Sciatic nerve (tissue), 2 donors: ENCODE results near the gene TRPM7. TPM values are rescaled to one million over a fixed set of nuclear protein-coding genes. Genes with fewer than 3 reads are reported as not detected.
"Not testable (repeated sequence)": the region's sequence is repeated elsewhere in the genome, so short reads cannot be mapped to it uniquely, and the experiment has no call there.

Experiments
- ATAC-seq: fragments of 200-7000 bp; cut with Tn5 transposase; one replicate; pipeline ENCODE4 v1.9.1; 2020; ENCODE audit warnings: mild to moderate bottlenecking, moderate library complexity
- DNase-seq: peaks from one replicate; pipeline ENCODE4 v3.0.0-alpha.2; 2020; ENCODE audit warnings: low spot score
- intact Hi-C: fragments of 100-400 bp; cut with DNase I; formaldehyde crosslinking; loops from one replicate; pipeline ENCODE4 v1.14.2; 2022
- total RNA-seq: library from RNA; stranded (reverse); fragmentation: NEBNext Ultra II Directional; extraction: Animal tissue kit (Norgen Biotek cat#: 25700); gene quantifications from one replicate; pipeline ENCODE4 v1.2.1, GENCODE V29; 2021
- donor health status: DM: no; HTN: no; CAD: no.
- donor health status: DM: no; HTN: no; CAD: no.

Gene TRPM7
- total RNA-seq, 1 donor from 2014 or later, result 57.8 TPM

DNA sequence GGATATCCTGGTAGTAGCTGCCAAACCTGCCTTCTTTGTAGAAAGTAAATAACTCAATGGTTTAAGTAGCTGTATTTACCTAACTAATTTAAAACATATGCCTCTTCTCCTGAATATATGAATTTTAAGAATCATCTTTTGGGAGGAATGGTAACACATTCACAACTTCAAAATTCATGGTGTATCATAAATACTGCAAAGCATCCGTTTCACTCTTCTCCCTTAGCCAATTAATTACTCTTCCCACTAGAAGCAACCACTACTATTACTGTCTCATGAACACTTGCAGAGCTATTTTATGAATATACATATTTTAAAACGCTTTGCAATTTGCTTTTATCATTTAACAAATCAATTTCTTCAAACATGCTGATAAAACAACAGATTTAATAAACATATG is 81.1 kb downstream of the TRPM7 start:
- ATAC-seq, result no peak
- no peak for DNase-seq
- intact Hi-C loops, result no loop called here

GRCh38 chr15:50602028-50602427 is 84.6 kb downstream of the TRPM7 start:
- intact Hi-C loops, ATAC-seq, DNase-seq: not testable (repeated sequence)

DNA sequence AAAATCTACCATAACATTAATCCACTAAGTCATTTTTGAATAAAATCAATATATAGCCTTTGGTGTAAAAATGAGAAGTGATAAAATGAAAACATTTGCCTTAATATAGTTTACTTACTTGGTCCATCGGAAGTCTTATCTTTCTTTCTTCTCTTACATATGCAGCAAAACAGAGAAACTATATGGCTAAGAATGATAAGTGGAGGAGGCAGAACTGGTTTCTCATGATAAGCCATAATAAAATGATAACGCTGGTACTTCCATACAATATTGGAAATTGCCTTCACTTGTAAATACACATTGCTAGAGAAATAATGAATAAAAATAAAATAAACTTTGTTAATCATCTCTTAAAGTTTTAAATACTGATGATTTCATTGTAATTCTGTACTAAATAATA is 92.3 kb downstream of the TRPM7 start:
- intact Hi-C loops, result no loop called here
- no peak for ATAC-seq
- no peak for DNase-seq

DNA sequence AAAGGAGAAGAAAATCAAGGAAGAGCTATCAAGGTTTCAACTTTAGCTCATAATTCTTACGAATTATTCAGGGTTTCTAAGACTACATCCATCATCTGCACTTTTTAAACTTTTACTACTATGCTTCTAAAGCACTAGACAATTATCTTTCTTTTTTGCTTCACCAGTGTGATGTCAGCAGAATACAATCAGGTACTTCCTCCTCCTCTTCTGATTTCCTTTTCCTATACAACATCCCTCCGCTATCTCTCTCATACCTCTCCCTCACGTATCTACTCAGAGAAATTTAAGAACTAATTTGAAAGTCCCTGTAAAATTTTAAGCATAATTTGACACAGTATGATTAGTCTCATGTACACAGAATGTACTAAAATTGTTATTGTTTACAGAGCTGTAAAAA is 92.8 kb downstream of the TRPM7 start:
- DNase-seq (no peak), ATAC-seq (no peak)
- intact Hi-C loops, result no loop called here

- intact Hi-C loops, result no loop called here
- no peak for DNase-seq
- ATAC-seq, result no peak
Measured at GRCh38 chr15:50590288-50590687, 96.3 kb downstream of the TRPM7 start.

DNA sequence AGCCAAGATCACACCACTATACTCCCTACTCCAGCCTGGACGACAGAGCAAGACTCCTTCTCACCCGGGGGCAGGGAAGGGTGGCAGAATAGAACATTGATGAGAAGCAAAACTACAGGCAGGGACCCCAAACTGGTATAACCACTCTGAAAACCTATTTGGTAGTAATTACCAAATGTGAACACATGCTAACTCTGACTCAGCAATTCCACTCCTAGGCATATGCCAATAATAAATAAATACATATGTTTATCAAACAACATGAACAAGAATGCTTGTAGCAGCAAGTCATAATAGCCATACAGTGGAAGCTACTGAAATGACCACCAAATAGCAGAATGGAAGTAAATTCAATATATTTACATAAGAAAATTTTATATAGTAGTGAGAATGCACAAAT is 109.1 kb downstream of the TRPM7 start:
- DNase-seq, result no peak
- intact Hi-C loops, result no loop called here
- no peak for ATAC-seq

DNA sequence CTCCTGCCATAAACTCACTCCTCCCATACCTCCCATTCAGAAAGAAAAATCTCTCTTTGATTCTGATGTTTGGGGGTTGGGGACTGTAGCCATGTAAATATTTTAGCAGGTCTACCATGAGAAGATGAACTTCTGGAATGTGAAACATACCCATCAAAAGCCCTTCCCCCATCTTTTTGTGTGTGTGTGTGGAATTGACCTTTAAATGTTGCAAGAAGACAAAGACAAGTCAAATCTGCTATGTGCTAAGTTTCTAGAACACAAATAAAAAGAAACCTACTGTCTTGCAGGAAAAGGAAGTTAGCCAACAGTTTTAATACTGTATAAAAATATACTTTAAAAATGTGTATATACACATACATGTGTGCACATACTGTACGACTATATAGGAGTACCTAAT is 110.4 kb downstream of the TRPM7 start:
- no peak for ATAC-seq
- DNase-seq, result no peak
- intact Hi-C loops, result no loop called here

DNA sequence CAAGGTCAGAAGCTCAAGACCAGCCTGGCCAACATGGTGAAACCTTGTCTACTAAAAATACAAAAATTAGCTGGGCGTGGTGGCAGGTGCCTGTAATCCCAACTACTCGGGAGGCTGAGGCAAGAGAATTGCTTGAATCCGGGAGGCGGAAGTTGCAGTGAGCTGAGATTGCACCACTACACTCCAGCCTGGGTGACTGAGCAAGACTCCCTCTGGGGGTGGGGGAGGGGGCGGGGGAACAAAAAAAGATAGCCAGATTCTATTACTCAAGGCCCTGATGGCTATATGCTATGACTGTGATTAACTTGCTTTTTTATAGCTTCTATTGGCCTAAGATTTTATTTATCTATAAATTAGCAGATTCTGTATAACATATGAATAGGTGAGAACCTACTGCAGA is 112.8 kb downstream of the TRPM7 start:
- ATAC-seq, DNase-seq, intact Hi-C loops: not testable (repeated sequence)

- DNase-seq (no peak), ATAC-seq (no peak)
- intact Hi-C loops, result no loop called here
Measured at GRCh38 chr15:50563756-50564155, 122.8 kb downstream of the TRPM7 start.

DNA sequence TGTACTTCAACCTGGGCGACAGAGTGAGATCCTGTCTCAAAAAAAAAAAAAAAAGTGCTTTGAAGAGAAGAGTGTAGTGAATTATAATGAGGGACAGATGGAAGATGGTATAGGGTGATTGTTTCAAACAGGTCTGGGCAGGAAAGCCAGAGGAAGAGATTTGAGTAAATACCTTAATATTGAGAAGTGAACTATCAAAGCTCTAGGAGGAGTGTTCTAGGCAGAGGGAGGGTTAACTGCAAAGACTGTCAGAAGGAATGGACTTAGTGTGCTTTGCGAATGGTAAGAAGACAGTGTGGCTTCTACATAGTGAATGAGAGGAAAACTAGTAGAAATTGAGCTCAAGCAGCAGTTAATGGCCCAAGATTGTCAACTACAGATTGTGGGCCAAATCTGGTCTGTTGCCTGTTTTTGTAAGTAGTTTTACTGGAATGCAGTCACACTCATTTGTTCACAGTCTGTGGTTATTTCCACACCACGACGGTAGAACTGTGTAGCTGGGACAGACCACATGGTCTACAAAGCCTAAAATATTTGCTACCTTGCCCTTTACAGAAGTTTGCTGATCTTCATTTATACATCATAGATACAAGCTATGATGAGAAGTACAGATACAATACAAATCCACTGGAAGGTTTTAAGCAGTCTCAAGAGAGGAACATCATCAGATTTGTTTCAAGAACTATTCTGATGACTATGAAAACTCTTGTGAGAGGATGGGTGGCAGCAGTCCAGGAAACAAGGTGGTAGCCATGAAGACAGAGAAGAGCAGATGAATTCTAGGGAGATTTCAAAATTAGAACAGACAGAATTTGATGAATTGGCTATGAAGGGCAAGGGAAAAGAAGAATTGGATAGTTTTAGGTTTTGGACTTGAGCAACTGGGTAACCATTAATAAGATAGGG is 123.6 kb downstream of the TRPM7 start:
- DNase-seq (no peak), ATAC-seq (no peak)
- intact Hi-C loops, result no loop called here

DNA sequence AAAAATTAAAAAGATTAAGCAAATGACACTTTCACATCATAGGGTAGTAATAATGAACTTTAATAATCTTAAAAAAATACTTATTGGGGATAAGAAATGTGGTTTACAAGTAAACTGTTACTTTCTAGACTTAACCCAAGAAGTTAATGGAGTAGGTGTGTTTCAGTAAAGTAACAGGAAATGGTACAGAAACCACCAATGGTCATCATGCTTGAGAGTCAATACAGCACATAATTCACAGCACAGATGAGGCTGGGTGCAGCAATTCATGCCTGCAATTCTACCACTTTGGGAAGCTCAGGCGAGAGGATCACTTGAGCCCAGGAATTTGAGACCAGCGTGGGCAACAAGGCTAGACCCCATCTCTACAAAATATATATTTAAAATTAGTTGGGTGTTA is 128.6 kb downstream of the TRPM7 start:
- intact Hi-C loops, result no loop called here
- DNase-seq (no peak), ATAC-seq (no peak)

DNA sequence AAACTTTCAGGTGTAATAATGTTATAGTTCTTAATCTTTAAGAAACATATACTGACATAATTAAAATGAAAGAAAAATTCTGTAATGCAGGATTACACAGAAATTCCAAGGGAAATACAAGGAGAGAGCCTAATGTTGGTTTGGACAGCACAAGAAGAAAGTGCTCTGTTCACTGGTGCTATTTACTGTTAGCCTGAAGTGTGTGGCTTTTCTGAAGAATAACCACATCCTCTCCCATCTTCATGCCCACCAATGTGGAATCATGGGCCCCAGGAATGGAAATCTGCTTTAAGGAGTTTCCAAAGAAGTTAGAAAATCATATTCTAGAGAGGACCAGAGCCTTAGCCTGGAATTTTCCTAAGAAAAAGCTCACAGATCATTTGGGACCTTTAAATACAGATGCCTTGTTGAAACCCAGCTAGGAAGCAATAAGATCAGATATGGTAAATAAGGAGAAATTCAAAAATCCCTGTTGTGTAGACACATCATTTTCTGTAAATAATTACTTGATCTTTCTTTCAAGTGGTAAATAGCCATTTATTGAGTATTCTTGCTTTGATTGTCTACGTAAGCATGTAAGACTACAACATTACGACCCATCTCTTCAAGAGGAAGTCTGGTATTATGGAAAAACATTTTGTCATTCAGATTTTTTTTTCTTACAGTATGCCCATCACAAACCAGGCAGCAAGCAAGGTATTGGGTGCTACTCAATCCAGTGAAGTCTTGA is 129.8 kb downstream of the TRPM7 start:
- intact Hi-C loops, result no loop called here
- no peak for ATAC-seq
- no peak for DNase-seq

DNA sequence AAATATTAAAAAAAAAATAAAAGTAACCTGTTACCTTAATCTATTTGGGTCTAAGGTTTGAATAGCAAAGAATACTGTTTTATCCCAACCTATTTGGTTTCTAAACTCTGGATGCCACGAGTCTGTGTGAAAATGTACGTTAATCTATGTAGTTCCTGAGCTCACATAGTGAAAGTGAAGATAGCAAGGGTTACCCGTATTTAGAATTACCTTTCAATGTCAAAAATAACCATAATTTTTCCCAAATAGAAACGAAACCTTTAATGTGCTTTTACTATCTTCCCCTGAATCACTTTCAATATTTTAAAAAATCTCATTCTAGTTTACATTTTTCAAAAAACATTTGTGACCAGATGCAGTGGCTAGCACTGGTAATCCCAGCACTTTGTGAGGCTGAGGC is 134.4 kb downstream of the TRPM7 start:
- ATAC-seq (no peak), DNase-seq (no peak)
- intact Hi-C loops, result no loop called here

DNA sequence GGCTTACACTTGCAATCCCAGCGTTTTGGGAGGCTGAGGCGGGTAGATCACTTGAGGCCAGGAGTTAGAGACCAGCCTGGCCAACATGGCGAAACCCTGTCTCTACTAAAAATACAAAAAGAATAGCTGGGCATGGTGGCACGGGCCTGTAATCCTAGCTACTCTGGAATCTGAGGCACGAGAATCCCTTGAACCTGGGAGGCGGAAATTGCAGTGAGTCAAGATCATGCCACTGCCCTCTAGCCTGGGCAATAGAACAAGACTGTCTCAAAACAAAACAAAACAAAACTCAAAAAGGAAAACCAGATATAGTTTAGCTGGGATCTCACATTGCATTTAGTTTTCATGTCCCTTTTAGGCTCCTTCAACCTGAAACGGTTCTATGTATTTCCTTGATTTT is 137.3 kb downstream of the TRPM7 start:
- no peak for ATAC-seq
- no peak for DNase-seq
- intact Hi-C loops, result no loop called here

- ATAC-seq (no peak), DNase-seq (no peak)
- intact Hi-C loops, result no loop called here
Measured at GRCh38 chr15:50546566-50546965, 140.0 kb downstream of the TRPM7 start, which contains the start of gene USP50. TSS of gene USP50 (minus strand) at chr15:50546666. CDS start at chr15:50546525, 141 bp downstream.

GRCh38 chr15:50544368-50544767 is 142.2 kb downstream of the TRPM7 start:
- no peak for ATAC-seq
- DNase-seq, result no peak
- intact Hi-C loops, result no loop called here

DNA sequence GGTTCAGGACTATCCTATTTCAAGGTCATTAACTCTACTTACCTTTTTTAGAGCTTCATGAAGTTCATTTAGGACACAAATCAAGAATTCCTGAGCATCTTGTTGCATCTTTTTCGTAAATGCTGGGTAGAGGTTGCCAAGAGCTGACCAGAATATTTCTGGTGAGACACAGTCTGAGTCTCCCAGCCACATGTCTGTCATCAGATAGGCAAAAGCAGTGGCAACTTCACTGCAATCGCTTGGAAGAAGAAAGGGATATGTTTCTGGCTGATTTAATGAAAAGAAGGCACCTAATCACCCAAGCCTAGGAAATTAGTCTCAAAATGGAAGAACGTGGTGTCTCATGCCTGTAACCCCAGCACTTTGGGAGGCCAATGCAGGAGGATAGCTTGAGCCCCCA is 143.0 kb downstream of the TRPM7 start:
- intact Hi-C loops, result no loop called here

GRCh38 chr15:50542887-50543210 is 143.7 kb downstream of the TRPM7 start:
- peak; percentile 23 for ATAC-seq
- DNase-seq, result no peak
- intact Hi-C loops, result no loop called here

More for the DNA sequence above, 143.0 kb downstream of the TRPM7 start:
- DNase-seq (no peak), ATAC-seq (no peak)

- intact Hi-C loops, result no loop called here
- ATAC-seq (peak; percentile 84), DNase-seq (no peak)
Measured at GRCh38 chr15:50531766-50532165, 154.8 kb downstream of the TRPM7 start.

- intact Hi-C loops, result no loop called here
- DNase-seq (no peak), ATAC-seq (no peak)
Measured at GRCh38 chr15:50531163-50531562, 155.4 kb downstream of the TRPM7 start.
